ENCODE results near the gene FBXL16.
A peak's percentile ranks its signal among the peaks of the same experiment; 100 is the strongest.

Gene FBXL16

GRCh38 chr16:722835-723633, 17.4 kb upstream of the FBXL16 start:
- Histone ChIP-seq H3K9me2 (replicated peaks; ENCODE audit: control insufficient read depth, low read length) (no peaks in the 10 kb centered on the region), H3K27me3 (ENCODE audit: control insufficient read depth, low read length) (no peaks in the 10 kb centered on the region), H3K9me3 (ENCODE audit: control insufficient read depth, insufficient read depth, low read length) (no peaks in the 10 kb centered on the region), H4K20me1 (ENCODE audit: control insufficient read depth, insufficient read depth, low read depth, low read length) (0 out of 2 replicates have a peak, but pooled peaks cover 3% of the 10 kb centered on the region), H3K4me2 (ENCODE audit: low read length) (peak overlapping the region; percentile 27), H3F3A (ENCODE audit: control insufficient read depth, insufficient read depth) (peaks cover 11% of the 10 kb centered on the region; the same call in 1 of the 2 replicates), H3K4me3 (ENCODE audit: low read length) (no peak overlapping the region), H3K4me1 (ENCODE audit: control insufficient read depth, low read length) (peaks cover 60% of the 10 kb centered on the region), H3K36me3 (ENCODE audit: control insufficient read depth, low read length) (peaks cover 26% of the 10 kb centered on the region), H3K27ac (ENCODE audit: low read depth, low read length) (no peak overlapping the region), H3K79me2 (ENCODE audit: control insufficient read depth, low read length) (peaks cover 9% of the 10 kb centered on the region)
- TF ChIP-seq EZH2phosphoT487 (IDR thresholded peaks at IDR 0.05; ENCODE audit: borderline replicate concordance, low read length) (no peak), CTCF (IDR thresholded peaks at IDR 0.05; ENCODE audit: low read depth, low read length, poor library complexity, severe bottlenecking) (no peak)

DNA sequence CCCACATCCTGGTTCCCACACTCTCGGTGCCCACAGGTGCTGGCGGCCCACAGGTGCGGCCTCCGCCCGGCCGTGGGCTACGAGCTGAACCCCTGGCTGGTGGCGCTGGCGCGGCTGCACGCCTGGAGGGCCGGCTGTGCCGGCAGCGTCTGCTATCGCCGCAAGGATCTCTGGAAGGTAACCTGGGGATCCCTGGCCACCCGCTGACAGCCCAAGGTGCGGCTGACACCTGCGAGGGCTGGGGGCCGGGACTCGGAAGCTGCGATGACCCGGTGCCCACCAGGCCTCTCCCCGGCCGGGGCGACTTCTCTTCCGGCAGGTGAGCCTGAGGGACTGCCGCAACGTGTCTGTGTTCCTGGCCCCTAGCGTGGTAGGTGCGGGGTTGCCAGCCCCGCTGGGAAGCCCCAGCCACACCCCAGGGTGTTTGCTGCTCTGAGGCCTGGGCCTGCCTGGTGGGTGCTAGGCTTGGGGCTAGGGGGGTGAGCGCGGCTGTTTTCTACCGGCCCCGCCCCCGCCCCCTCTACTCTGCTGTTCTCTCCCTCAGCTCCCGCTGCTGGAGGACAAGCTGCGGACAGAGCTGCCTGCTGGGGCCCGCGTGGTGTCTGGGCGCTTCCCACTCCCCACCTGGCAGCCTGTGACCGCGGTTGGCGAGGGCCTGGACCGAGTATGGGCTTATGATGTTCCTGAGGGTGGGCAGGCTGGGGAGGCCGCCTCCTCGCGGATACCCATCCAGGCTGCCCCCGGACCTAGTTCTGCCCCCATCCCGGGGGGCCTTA, 16.4 kb upstream of the FBXL16 start:
- Histone ChIP-seq H3K36me3 (ENCODE audit: control insufficient read depth, low read length) (peaks cover 26% of the 10 kb centered on the region), H3K27ac (ENCODE audit: low read depth, low read length) (no peak overlapping the region), H4K20me1 (ENCODE audit: control insufficient read depth, insufficient read depth, low read depth, low read length) (0 out of 2 replicates have a peak, but pooled peaks cover 3% of the 10 kb centered on the region), H3K79me2 (ENCODE audit: control insufficient read depth, low read length) (peaks cover 9% of the 10 kb centered on the region), H3K9me3 (ENCODE audit: control insufficient read depth, insufficient read depth, low read length) (no peaks in the 10 kb centered on the region), H3K9me2 (replicated peaks; ENCODE audit: control insufficient read depth, low read length) (no peaks in the 10 kb centered on the region), H3K4me3 (ENCODE audit: low read length) (peak overlapping the region; percentile 99), H3K27me3 (ENCODE audit: control insufficient read depth, low read length) (no peaks in the 10 kb centered on the region), H3K4me1 (ENCODE audit: control insufficient read depth, low read length) (peaks cover 60% of the 10 kb centered on the region), H3K4me2 (ENCODE audit: low read length) (peak overlapping the region; percentile 96), H3F3A (ENCODE audit: control insufficient read depth, insufficient read depth) (peaks cover 11% of the 10 kb centered on the region; the same call in 1 of the 2 replicates)
- TF ChIP-seq EZH2phosphoT487 (IDR thresholded peaks at IDR 0.05; ENCODE audit: borderline replicate concordance, low read length) = no peak
- TF ChIP-seq CTCF (IDR thresholded peaks at IDR 0.05; ENCODE audit: low read depth, low read length, poor library complexity, severe bottlenecking) = no peak

DNA sequence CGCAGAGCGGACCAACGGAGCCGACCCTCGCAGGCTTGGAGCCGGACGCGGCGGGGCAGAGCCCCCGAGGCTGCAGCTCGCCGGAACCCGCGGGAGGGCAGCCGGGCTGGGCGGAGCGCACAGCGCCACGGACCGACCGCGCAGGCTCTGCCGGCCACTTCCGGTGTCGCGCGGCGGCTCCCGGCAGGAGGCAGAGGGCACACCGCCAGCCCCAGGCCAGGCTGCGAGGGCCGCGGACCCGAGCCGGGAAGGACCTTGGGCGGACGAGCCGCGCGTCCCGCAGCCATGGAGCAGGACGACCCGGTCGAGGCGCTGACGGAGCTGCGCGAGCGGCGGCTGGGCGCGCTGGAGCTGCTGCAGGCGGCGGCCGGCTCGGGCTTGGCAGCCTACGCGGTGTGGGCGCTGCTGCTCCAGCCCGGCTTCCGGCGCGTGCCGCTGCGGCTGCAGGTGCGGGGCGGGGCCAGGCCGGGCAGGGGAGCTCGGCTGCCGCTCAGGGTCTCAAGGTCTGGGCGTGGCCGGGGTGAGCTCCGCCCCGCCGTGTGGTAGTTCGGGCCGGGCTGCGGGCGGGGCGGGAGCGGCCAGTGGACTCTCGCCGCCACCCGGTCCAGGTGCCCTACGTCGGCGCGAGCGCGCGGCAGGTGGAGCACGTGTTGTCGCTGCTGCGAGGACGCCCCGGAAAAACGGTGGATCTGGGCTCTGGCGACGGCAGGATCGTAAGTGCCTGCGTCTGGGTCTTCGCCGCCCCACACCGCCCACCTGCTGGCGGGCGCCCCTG, 15.6 kb upstream of the FBXL16 start, which contains the start of gene ANTKMT:
Gene ANTKMT (plus strand): TSS at position 157 of the 775 bp plus-strand sequence. CDS start 129 bp downstream, at position 286.
- TF ChIP-seq EZH2phosphoT487 (IDR thresholded peaks at IDR 0.05; ENCODE audit: borderline replicate concordance, low read length) = no peak
- TF ChIP-seq CTCF (IDR thresholded peaks at IDR 0.05; ENCODE audit: low read depth, low read length, poor library complexity, severe bottlenecking) = no peak
- peaks cover 26% of the 10 kb centered on the region for H3K36me3 ChIP-seq (ENCODE audit: control insufficient read depth, low read length)
- H3K4me2 ChIP-seq (ENCODE audit: low read length) = peak within 1 kb of the TSS; percentile 96
- no peaks in the 10 kb centered on the region for H3K9me3 ChIP-seq (ENCODE audit: control insufficient read depth, insufficient read depth, low read length)
- H3K79me2 ChIP-seq (ENCODE audit: control insufficient read depth, low read length) = peaks cover 9% of the 10 kb centered on the region
- H3K27ac ChIP-seq (ENCODE audit: low read depth, low read length) = peak within 1 kb of the TSS; percentile 93
- peak within 1 kb of the TSS; percentile 99 for H3K4me3 ChIP-seq (ENCODE audit: low read length)
- H4K20me1 ChIP-seq (ENCODE audit: control insufficient read depth, insufficient read depth, low read depth, low read length) = 0 out of 2 replicates have a peak, but pooled peaks cover 4% of the 10 kb centered on the region
- H3F3A ChIP-seq (ENCODE audit: control insufficient read depth, insufficient read depth) = peaks cover 11% of the 10 kb centered on the region; the same call in 1 of the 2 replicates
- H3K4me1 ChIP-seq (ENCODE audit: control insufficient read depth, low read length) = peaks cover 59% of the 10 kb centered on the region
- H3K9me2 ChIP-seq (replicated peaks; ENCODE audit: control insufficient read depth, low read length) = no peaks in the 10 kb centered on the region
- peaks cover 3% of the 10 kb centered on the region for H3K27me3 ChIP-seq (ENCODE audit: control insufficient read depth, low read length)
